GM21515 (cell line): ENCODE data around the gene MYO1D.
"Not testable (repeated sequence)": the region's sequence is repeated elsewhere in the genome, so short reads cannot be mapped to it uniquely, and the experiment has no call there.

Experiments used
- ATAC-seq: cut with Tn5 transposase; IDR thresholded peaks from one replicate; pipeline ENCODE4 v1.9.1; 2021; ENCODE audit not compliant: unreplicated experiment

Gene MYO1D

GRCh38 chr17:32876417-32877163 is at the start of gene MYO1D:
Gene MYO1D (minus strand): TSS chr17:32877124. CDS start chr17:32876872, 252 bp downstream.
- peak; percentile 56 for ATAC-seq

- no peak for ATAC-seq
Observed at GRCh38 chr17:32926183-32926582, 49.3 kb upstream of the MYO1D start.

GRCh38 chr17:32923905-32924304 is 47.0 kb upstream of the MYO1D start:
- not testable (repeated sequence) for ATAC-seq

GRCh38 chr17:32921017-32921416 is 44.1 kb upstream of the MYO1D start:
- ATAC-seq: no peak

- no peak for ATAC-seq
Observed at GRCh38 chr17:32920293-32920692, 43.4 kb upstream of the MYO1D start.

- not testable (repeated sequence) for ATAC-seq
Observed at GRCh38 chr17:32919876-32920275, 43.0 kb upstream of the MYO1D start.

GRCh38 chr17:32917842-32918241 is 40.9 kb upstream of the MYO1D start:
- ATAC-seq: no peak

GRCh38 chr17:32917081-32917480 is 40.2 kb upstream of the MYO1D start:
- ATAC-seq: no peak

GRCh38 chr17:32916134-32916533 is 39.2 kb upstream of the MYO1D start:
- ATAC-seq: no peak

GRCh38 chr17:32915245-32915644 is 38.3 kb upstream of the MYO1D start:
- no peak for ATAC-seq

GRCh38 chr17:32914181-32914580 is 37.3 kb upstream of the MYO1D start:
- ATAC-seq: no peak

GRCh38 chr17:32913593-32913992 is 36.7 kb upstream of the MYO1D start:
- ATAC-seq: no peak

- no peak for ATAC-seq
Observed at GRCh38 chr17:32912218-32912897, 35.4 kb upstream of the MYO1D start.

- no peak for ATAC-seq
Observed at GRCh38 chr17:32910769-32911168, 33.8 kb upstream of the MYO1D start.

GRCh38 chr17:32909787-32910369 is 33.0 kb upstream of the MYO1D start:
- no peak for ATAC-seq

- no peak for ATAC-seq
Observed at GRCh38 chr17:32907583-32907982, 30.7 kb upstream of the MYO1D start.

GRCh38 chr17:32904891-32905290 is 28.0 kb upstream of the MYO1D start:
- ATAC-seq: no peak

GRCh38 chr17:32903774-32904673 is 27.1 kb upstream of the MYO1D start:
- ATAC-seq: no peak

GRCh38 chr17:32901743-32902142 is 24.8 kb upstream of the MYO1D start:
- ATAC-seq: no peak

- no peak for ATAC-seq
Observed at GRCh38 chr17:32899236-32900013, 22.5 kb upstream of the MYO1D start.
